ENCODE data around the gene ELN.

ELN gene

DNA sequence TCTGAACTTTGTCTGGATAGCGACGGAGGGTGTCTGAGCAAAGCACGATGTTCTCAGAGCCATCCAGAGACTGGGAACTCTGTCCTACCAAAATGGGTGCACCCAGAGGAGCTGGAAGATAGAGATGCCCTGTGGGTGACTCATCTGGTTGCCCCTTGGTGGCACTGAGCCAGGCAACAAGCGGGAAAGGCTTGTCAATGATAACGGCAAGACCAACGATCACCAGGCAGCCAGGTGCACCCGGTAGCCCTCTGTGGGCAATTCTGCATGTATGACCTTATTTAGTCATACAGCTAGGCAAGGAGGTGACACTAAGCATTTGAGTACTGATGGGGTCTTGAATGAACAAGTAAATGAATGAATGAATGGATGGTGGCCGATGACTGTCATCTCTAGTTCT lies 2.8 kb upstream of the ELN start:
- POLR2A ChIA-PET: no interaction called here
- no peak for DNase-seq (ENCODE audit: extremely low spot score)
- TF ChIP-seq CTCF (IDR thresholded peaks at IDR 0.05; ENCODE audit: control extremely low read depth, extremely low read depth, low read depth, missing control alignments): no peak
- CTCF ChIA-PET: interaction anchor here (0.6 to 4.1 kb wide), 11 partner anchors 11 to 376 kb away, joined by 3 to 79 read pairs (median 9); no protein-coding TSS in a partner anchor

GRCh38 chr7:74025730-74026129 lies 2.2 kb upstream of the ELN start:
- CTCF ChIA-PET: interaction anchor here (0.6 to 4.1 kb wide), 22 partner anchors 11 to 375 kb away, joined by 3 to 79 read pairs (median 8); no protein-coding TSS in a partner anchor
- TF ChIP-seq CTCF (IDR thresholded peaks at IDR 0.05; ENCODE audit: control extremely low read depth, extremely low read depth, low read depth, missing control alignments): no peak
- POLR2A ChIA-PET: no interaction called here
- no peak for DNase-seq (ENCODE audit: extremely low spot score)

- POLR2A ChIA-PET: no interaction called here
- no peak for DNase-seq (ENCODE audit: extremely low spot score)
- TF ChIP-seq CTCF (IDR thresholded peaks at IDR 0.05; ENCODE audit: control extremely low read depth, extremely low read depth, low read depth, missing control alignments): no peak
- CTCF ChIA-PET: interaction anchor here (0.8 to 4.1 kb wide), 36 partner anchors 11 to 422 kb away, joined by 3 to 79 read pairs (median 6); no protein-coding TSS in a partner anchor
These were observed 1.5 kb upstream of the ELN start for GRCh38 chr7:74026406-74026902.

GRCh38 chr7:74026903-74027682 lies 880 bp upstream of the ELN start:
- peak; percentile 86 for DNase-seq (ENCODE audit: extremely low spot score)
- ChIA-PET CTCF (interaction anchor here (0.6 to 4.1 kb wide), 40 partner anchors 10 to 422 kb away, joined by 3 to 79 read pairs (median 4); no protein-coding TSS in a partner anchor), POLR2A (interaction anchor here (0.6 kb wide), 1 partner anchor 131 kb away, joined by 3 read pairs; no protein-coding TSS in a partner anchor)
- peak; percentile 98 for TF ChIP-seq CTCF (IDR thresholded peaks at IDR 0.05; ENCODE audit: control extremely low read depth, extremely low read depth, low read depth, missing control alignments)

- TF ChIP-seq CTCF (IDR thresholded peaks at IDR 0.05; ENCODE audit: control extremely low read depth, extremely low read depth, low read depth, missing control alignments): no peak
- ChIA-PET POLR2A (no interaction called here), CTCF (no interaction called here)
- DNase-seq (ENCODE audit: extremely low spot score): no peak
These were observed 407 bp downstream of the ELN start for GRCh38 chr7:74028321-74028838.

DNA sequence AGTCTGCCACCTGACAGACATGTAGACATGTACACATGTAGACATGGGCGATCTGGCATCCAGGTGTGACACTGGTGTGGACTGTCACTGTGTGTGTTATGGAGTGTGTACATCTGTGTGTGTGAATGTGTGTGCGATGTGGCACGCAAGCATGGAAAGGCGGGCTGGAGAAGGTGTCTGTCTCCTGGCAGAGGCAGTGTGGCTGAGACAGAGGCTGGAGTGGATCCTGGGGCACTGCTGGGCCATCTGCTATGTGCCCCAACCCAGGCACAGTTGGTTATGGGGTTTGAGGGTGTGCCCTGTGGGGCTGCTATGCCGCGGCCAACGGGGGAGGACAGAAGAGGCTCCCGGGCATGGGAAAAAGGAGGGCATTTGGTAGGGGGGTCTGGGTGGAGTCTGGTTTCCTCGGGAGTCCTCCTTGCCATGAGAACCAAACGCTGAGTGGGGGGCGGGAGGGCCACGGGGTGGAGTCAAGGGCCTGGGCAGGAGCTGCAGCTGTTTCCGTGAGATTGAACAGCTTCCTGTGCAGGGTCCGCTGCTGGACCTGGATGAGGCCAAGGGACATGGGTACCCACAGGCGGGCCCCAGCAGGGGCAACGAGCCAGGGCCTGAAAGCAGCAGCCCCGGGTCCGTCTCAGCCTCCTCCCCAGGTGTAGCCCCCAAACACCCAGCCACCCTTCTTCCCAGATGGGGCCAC lies 1.3 kb downstream of the ELN start:
- ChIA-PET POLR2A (no interaction called here), CTCF (interaction anchor here (0.9 to 1.4 kb wide), 2 partner anchors 9 to 371 kb away, joined by 3 to 4 read pairs; no protein-coding TSS in a partner anchor)
- DNase-seq (ENCODE audit: extremely low spot score): no peak
- no peak for TF ChIP-seq CTCF (IDR thresholded peaks at IDR 0.05; ENCODE audit: control extremely low read depth, extremely low read depth, low read depth, missing control alignments)
